Measurements from ENCODE around the gene ENPP1.

Gene ENPP1

GRCh38 chr6:131844243-131844841, 36.5 kb downstream of the ENPP1 start:
- DNase-seq (ENCODE audit: extremely low read depth, low read depth): no peak
- H3K4me3 ChIP-seq (replicated peaks; ENCODE audit: low read depth, low read length): no peak overlapping the region
- TF ChIP-seq CTCF (IDR thresholded peaks at IDR 0.05; ENCODE audit: low read depth, low read length, missing control alignments): no peak

DNA sequence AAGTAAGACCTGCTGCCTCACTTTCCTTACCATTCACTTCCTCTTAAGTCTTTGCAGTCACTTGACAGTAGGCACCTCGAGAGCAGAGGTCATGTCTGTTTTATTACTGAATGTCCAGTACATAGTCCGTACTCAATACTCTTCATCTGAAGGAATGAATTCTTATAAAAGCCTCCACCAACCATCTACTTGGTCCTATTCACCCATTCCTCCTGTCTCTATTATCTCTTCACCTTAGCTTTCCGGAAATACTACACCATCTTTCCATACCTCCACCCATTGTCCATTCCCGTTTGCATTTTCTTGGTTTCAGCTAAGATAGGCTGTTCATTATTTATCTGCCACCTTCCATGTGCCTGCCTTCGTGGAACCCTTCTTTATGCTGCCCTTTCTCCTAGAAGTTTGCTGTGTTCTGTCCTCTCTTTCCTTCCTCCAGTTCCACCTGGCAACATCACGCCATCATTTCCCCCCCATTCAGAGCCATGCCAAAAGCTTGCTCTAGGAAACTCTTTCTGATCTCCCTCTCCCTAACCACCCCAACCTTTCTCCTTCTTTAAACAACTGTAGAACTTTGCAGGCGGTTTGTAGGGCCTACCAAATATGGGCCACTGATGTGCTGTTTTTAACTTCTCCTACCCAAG, 38.3 kb downstream of the ENPP1 start:
- no peak for DNase-seq (ENCODE audit: extremely low read depth, low read depth)
- TF ChIP-seq CTCF (IDR thresholded peaks at IDR 0.05; ENCODE audit: low read depth, low read length, missing control alignments): no peak
- H3K4me3 ChIP-seq (replicated peaks; ENCODE audit: low read depth, low read length): no peak overlapping the region

GRCh38 chr6:131846905-131847304, 39.1 kb downstream of the ENPP1 start:
- DNase-seq (ENCODE audit: extremely low read depth, low read depth): no peak
- no peak for TF ChIP-seq CTCF (IDR thresholded peaks at IDR 0.05; ENCODE audit: low read depth, low read length, missing control alignments)
- no peak overlapping the region for H3K4me3 ChIP-seq (replicated peaks; ENCODE audit: low read depth, low read length)

GRCh38 chr6:131849799-131850198, 42.0 kb downstream of the ENPP1 start:
- TF ChIP-seq CTCF (IDR thresholded peaks at IDR 0.05; ENCODE audit: low read depth, low read length, missing control alignments): no peak
- DNase-seq (ENCODE audit: extremely low read depth, low read depth): no peak
- no peak overlapping the region for H3K4me3 ChIP-seq (replicated peaks; ENCODE audit: low read depth, low read length)

- DNase-seq (ENCODE audit: extremely low read depth, low read depth): no peak
- no peak overlapping the region for H3K4me3 ChIP-seq (replicated peaks; ENCODE audit: low read depth, low read length)
- TF ChIP-seq CTCF (IDR thresholded peaks at IDR 0.05; ENCODE audit: low read depth, low read length, missing control alignments): no peak
Observed at GRCh38 chr6:131851049-131851769, 43.4 kb downstream of the ENPP1 start.

DNA sequence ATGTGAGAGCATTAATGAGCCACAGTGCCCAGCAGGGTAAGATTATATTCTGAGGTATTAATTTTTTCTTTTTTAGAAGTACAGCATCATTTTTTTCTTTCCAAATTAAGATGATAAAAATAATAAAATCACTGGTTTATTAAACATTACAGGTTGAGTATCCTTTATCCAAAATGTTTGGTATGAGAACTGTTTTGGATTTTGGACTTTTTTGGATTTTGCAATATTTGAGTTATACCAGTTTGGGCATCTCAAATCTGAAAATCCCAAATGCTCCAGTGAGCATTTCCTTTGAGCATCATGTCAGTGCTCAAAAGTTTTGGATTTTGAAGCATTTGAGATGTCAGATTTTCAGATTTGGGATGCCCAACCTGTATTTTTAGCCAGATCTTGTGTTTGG, 44.4 kb downstream of the ENPP1 start:
- DNase-seq (ENCODE audit: extremely low read depth, low read depth): no peak
- TF ChIP-seq CTCF (IDR thresholded peaks at IDR 0.05; ENCODE audit: low read depth, low read length, missing control alignments): no peak

More for the DNA sequence above, 44.4 kb downstream of the ENPP1 start:
- H3K4me3 ChIP-seq (replicated peaks; ENCODE audit: low read depth, low read length): no peak overlapping the region
